ENCODE results near the gene HECTD3. TPM values are rescaled to one million over a fixed set of nuclear protein-coding genes. Genes with fewer than 3 reads are reported as not detected.
"Not testable (repeated sequence)": the region's sequence is repeated elsewhere in the genome, so short reads cannot be mapped to it uniquely, and the experiment has no call there.

Gene HECTD3
- total RNA-seq, 1 donor from 2014 or later = 36.6 TPM

- H3K4me3 ChIP-seq (ENCODE audit: low read depth, low read length) = no peak overlapping the region
- DNase-seq (ENCODE audit: low read depth) = no peak
- TF ChIP-seq CTCF (conservative IDR thresholded peaks at IDR 0.05; ENCODE audit: low read depth, low read length) = no peak
Observed at GRCh38 chr1:44962729-44963128, 48.4 kb downstream of the HECTD3 start.

GRCh38 chr1:44962022-44962421, 49.1 kb downstream of the HECTD3 start:
- not testable (repeated sequence) for H3K4me3 ChIP-seq (ENCODE audit: low read depth, low read length); DNase-seq (ENCODE audit: low read depth)

GRCh38 chr1:44957566-44957965, 53.6 kb downstream of the HECTD3 start:
- not testable (repeated sequence) for DNase-seq (ENCODE audit: low read depth); H3K4me3 ChIP-seq (ENCODE audit: low read depth, low read length)

GRCh38 chr1:44956077-44956476, 55.0 kb downstream of the HECTD3 start:
- not testable (repeated sequence) for H3K4me3 ChIP-seq (ENCODE audit: low read depth, low read length); DNase-seq (ENCODE audit: low read depth)

Other genes starting within 250 kb of the HECTD3 start
- gene RPS8, start 235.8 kb downstream of the HECTD3 start, total RNA-seq = 2,248 and 2,814 TPM in 2 replicates
- 0.07 and 0.12 TPM in 2 replicates for gene BEST4, start 223.2 kb downstream of the HECTD3 start, total RNA-seq
- 25.5 and 51.1 TPM in 2 replicates for gene PLK3, start 210.9 kb downstream of the HECTD3 start, total RNA-seq
- 0.29 TPM in 1 of 2 replicates, not detected in the other for gene DYNLT4, start 204.0 kb downstream of the HECTD3 start, total RNA-seq
- gene BTBD19, start 202.8 kb downstream of the HECTD3 start, total RNA-seq = 0.29 and 2.8 TPM in 2 replicates
- gene PTCH2, start 168.1 kb downstream of the HECTD3 start, total RNA-seq = under 0.01 TPM in 1 of 2 replicates, not detected in the other
- 27.0 and 36.4 TPM in 2 replicates for gene EIF2B3, start 24.7 kb downstream of the HECTD3 start, total RNA-seq
- 104 and 141 TPM in 2 replicates for gene UROD, start 930 bp upstream of the HECTD3 start, total RNA-seq
- 0.23 and 0.72 TPM in 2 replicates for gene ZSWIM5, start 195.3 kb upstream of the HECTD3 start, total RNA-seq

All from epithelial cell of proximal tubule (primary cell).